IMR-90 (cell line): ENCODE data around the gene SLC12A7. TPM values are rescaled to one million over a fixed set of nuclear protein-coding genes. Genes with fewer than 3 reads are reported as not detected.

Source experiments
- ATAC-seq: fragments of 200-7000 bp; cut with Tn5 transposase; 2 replicates; pipeline ENCODE4 v1.9.1; 2020; ENCODE audit warnings: low read depth, mild to moderate bottlenecking, moderate library complexity
- BruUV-seq: library from RNA; stranded (reverse); fragments of 400-500 nt; replicated peaks from 2 replicates; lab custom pipeline; 2021; lab: Mats Ljungman, UMichigan
- CTCF ChIA-PET: fragments of 300-600 bp; formaldehyde crosslinking; extraction: SDS; loops from one replicate; lab custom pipeline; 2021; ENCODE audit warnings: antibody characterized with exemption; lab: Yijun Ruan, JAX
- POLR2A ChIA-PET: fragments of 300-600 bp; sonication (Branson Sonifier 250); formaldehyde crosslinking; loops from one replicate; lab custom pipeline; 2022; ENCODE audit warnings: antibody characterized with exemption; ENCODE audit not compliant: unreplicated experiment; lab: Charles Lee
- DNase-seq: peaks from one replicate; pipeline ENCODE4 v3.0.0; 2013
- H2AFZ ChIP-seq: replicated peaks from 2 replicates; pipeline ENCODE3; 2013; ENCODE audit warnings: low read length, mild to moderate bottlenecking; ENCODE audit not compliant: poor library complexity
- H2AK5ac ChIP-seq: 2 replicates; pipeline ENCODE4 v1.6.1; 2013; ENCODE audit warnings: low read depth, low read length, inconsistent platforms
- H2AK9ac ChIP-seq: replicated peaks from 2 replicates; pipeline ENCODE3; 2013; ENCODE audit warnings: mild to moderate bottlenecking, low read depth, low read length, moderate library complexity; ENCODE audit not compliant: poor library complexity
- H2BK120ac ChIP-seq: 2 replicates; pipeline ENCODE4 v1.6.1; 2013; ENCODE audit warnings: low read depth, low read length, inconsistent platforms
- H2BK15ac ChIP-seq: 3 replicates; pipeline ENCODE4 v1.6.1; 2013; ENCODE audit warnings: low read depth, low read length, inconsistent platforms
- H2BK20ac ChIP-seq: 2 replicates; pipeline ENCODE4 v1.6.1; 2013; ENCODE audit warnings: low read depth, mild to moderate bottlenecking, inconsistent platforms, low read length, moderate library complexity
- H2BK5ac ChIP-seq: 2 replicates; pipeline ENCODE4 v1.6.1; 2013; ENCODE audit warnings: mild to moderate bottlenecking, low read depth, low read length, inconsistent platforms; ENCODE audit not compliant: poor library complexity, severe bottlenecking
- H3K14ac ChIP-seq: replicated peaks from 2 replicates; pipeline ENCODE4 v1.6.1; 2013; ENCODE audit warnings: low read depth, low read length, inconsistent platforms
- H3K18ac ChIP-seq: 2 replicates; pipeline ENCODE4 v1.6.1; 2013; ENCODE audit warnings: low read depth, low read length, control low read depth
- H3K23ac ChIP-seq: 2 replicates; pipeline ENCODE4 v1.6.1; 2013; ENCODE audit warnings: low read depth, low read length, inconsistent platforms
- H3K27ac ChIP-seq: 2 replicates; pipeline ENCODE4 v1.5.1; 2013; ENCODE audit warnings: mild to moderate bottlenecking, control low read depth, low read length; ENCODE audit not compliant: insufficient read depth
- H3K27me3 ChIP-seq: 2 replicates; pipeline ENCODE4 v1.6.1; 2013; ENCODE audit warnings: low read length; ENCODE audit not compliant: control insufficient read depth, insufficient read depth
- H3K36me3 ChIP-seq: 2 replicates; pipeline ENCODE4 v1.6.1; 2013; ENCODE audit warnings: low read length, mixed read lengths; ENCODE audit not compliant: control insufficient read depth, insufficient read depth
- H3K4ac ChIP-seq: 2 replicates; pipeline ENCODE4 v1.6.1; 2013; ENCODE audit warnings: low read depth, low read length, inconsistent platforms
- H3K4me1 ChIP-seq: 2 replicates; pipeline ENCODE4 v1.6.1; 2013; ENCODE audit warnings: low read length, mixed read lengths; ENCODE audit not compliant: control insufficient read depth, insufficient read depth
- H3K4me2 ChIP-seq: 2 replicates; pipeline ENCODE4 v1.6.1; 2013; ENCODE audit warnings: low read depth, mild to moderate bottlenecking, control low read depth, low read length, moderate library complexity
- H3K4me3 ChIP-seq: 2 replicates; pipeline ENCODE4 v1.5.1; 2013; ENCODE audit warnings: low read depth, mild to moderate bottlenecking, control low read depth, low read length, moderate library complexity; ENCODE audit not compliant: insufficient read depth
- H3K56ac ChIP-seq: 2 replicates; pipeline ENCODE4 v1.6.1; 2013; ENCODE audit warnings: low read length, inconsistent platforms; ENCODE audit not compliant: insufficient read depth; ENCODE audit errors: extremely low read depth
- H3K79me1 ChIP-seq, 2 experiments: 2 replicates each; pipeline ENCODE4 v1.6.1; 2013; ENCODE audit warnings: low read length in 2 of 2, inconsistent platforms in 1 of 2, low read depth in 1 of 2
- H3K9ac ChIP-seq: 2 replicates; pipeline ENCODE4 v1.6.1; 2013; ENCODE audit warnings: low read depth, low read length, control low read depth
- H3K9me1 ChIP-seq: 2 replicates; pipeline ENCODE4 v1.6.1; 2013; ENCODE audit warnings: low read length, inconsistent platforms; ENCODE audit not compliant: insufficient read depth
- H3K9me3 ChIP-seq: 2 replicates; pipeline ENCODE4 v1.6.1; 2013; ENCODE audit warnings: low read length; ENCODE audit not compliant: control insufficient read depth, insufficient read depth
- H4K20me1 ChIP-seq: 2 replicates; pipeline ENCODE4 v1.6.1; 2013; ENCODE audit warnings: low read length, inconsistent platforms; ENCODE audit not compliant: insufficient read depth
- H4K5ac ChIP-seq: 2 replicates; pipeline ENCODE4 v1.6.1; 2013; ENCODE audit warnings: mild to moderate bottlenecking, low read depth, low read length, control low read depth
- H4K8ac ChIP-seq, 2 experiments: 2 replicates each; pipeline ENCODE4 v1.6.1; 2013; ENCODE audit warnings: low read depth in 2 of 2, low read length in 2 of 2, control low read depth in 1 of 2, inconsistent platforms in 1 of 2
- H4K91ac ChIP-seq: 2 replicates; pipeline ENCODE4 v1.6.1; 2013; ENCODE audit warnings: low read depth, low read length, inconsistent platforms; ENCODE audit not compliant: insufficient read depth
- BHLHE40 ChIP-seq: fragments of 150-350 bp; IDR thresholded peaks from 2 replicates; pipeline ENCODE4 v1.6.1; 2016; ENCODE audit warnings: mild to moderate bottlenecking, low read depth, low read length
- CEBPB ChIP-seq: IDR thresholded peaks from 2 replicates; pipeline ENCODE4 v1.6.1; 2012; ENCODE audit warnings: low read depth, low read length, improper control_type of control experiment
- CHD1 ChIP-seq: IDR thresholded peaks from 2 replicates; pipeline ENCODE4 v1.6.1; 2012; ENCODE audit warnings: low read depth, low read length, improper control_type of control experiment
- FOS ChIP-seq: fragments of 150-350 bp; IDR thresholded peaks from 2 replicates; pipeline ENCODE4 v1.6.1; 2016; ENCODE audit warnings: low read depth, low read length
- MXI1 ChIP-seq: IDR thresholded peaks from 2 replicates; pipeline ENCODE4 v1.6.1; 2012; ENCODE audit warnings: low read depth, mild to moderate bottlenecking, low read length, moderate library complexity, borderline replicate concordance
- NFE2L2 ChIP-seq: fragments of 150-350 bp; IDR thresholded peaks from 2 replicates; pipeline ENCODE4 v1.6.1; 2016; ENCODE audit warnings: low read depth, mild to moderate bottlenecking, low read length
- POLR2A ChIP-seq: IDR thresholded peaks from 2 replicates; pipeline ENCODE4 v1.6.1; 2012; ENCODE audit warnings: mild to moderate bottlenecking, low read depth, low read length
- RAD21 ChIP-seq: IDR thresholded peaks from 2 replicates; pipeline ENCODE4 v1.6.1; 2012; ENCODE audit warnings: low read length, improper control_type of control experiment
- RCOR1 ChIP-seq: IDR thresholded peaks from 2 replicates; pipeline ENCODE4 v1.6.1; 2012; ENCODE audit warnings: mild to moderate bottlenecking, low read length, improper control_type of control experiment; ENCODE audit not compliant: insufficient replicate concordance
- SMC3 ChIP-seq: fragments of 150-350 bp; IDR thresholded peaks from 2 replicates; pipeline ENCODE4 v1.6.1; 2016; ENCODE audit warnings: low read depth, mild to moderate bottlenecking, antibody characterized with exemption, low read length, moderate library complexity
- WGBS, 2 experiments: methylation state at CpG; one replicate each; pipeline versions ENCODE4 v1.1.5 to v1.1.7; 2013; ENCODE audit warnings: missing lambda C conversion rate in 2 of 2; ENCODE audit not compliant: insufficient read length in 1 of 2; ENCODE audit errors: extremely low coverage in 2 of 2; 5-methylcytosine and 5-hydroxymethylcytosine counted together
- dilution Hi-C: fragments of 300-500 bp; cut with HindIII; formaldehyde crosslinking; loops from one replicate; pipeline ENCODE4 v1.14.3; 2018; ENCODE audit warnings: low sequenced_read_pairs; ENCODE audit not compliant: unreplicated experiment
- in situ Hi-C: fragments of 300-500 bp; cut with MboI; formaldehyde crosslinking; loops from 3 replicates; pipeline ENCODE4 v1.14.3; 2019; ENCODE audit warnings: low sequenced_read_pairs, inconsistent platforms, mixed read lengths
- intact Hi-C: fragments of 100-400 bp; cut with micrococcal nuclease; formaldehyde crosslinking; loops from 2 replicates; pipeline ENCODE4 v1.10.0; 2022
- polyA plus RNA-seq, 3 experiments: library from polyadenylated mRNA; depleted of rRNA; stranded (reverse); fragments of >200 nt; gene quantifications; 2 replicates each; pipeline ENCODE4 v1.2.3, GENCODE V29; 2012; ENCODE audit warnings: low replicate concordance in 1 of 3
- total RNA-seq: library from RNA; depleted of rRNA; stranded (reverse); fragments of >200 nt; gene quantifications from 2 replicates; pipeline ENCODE4 v1.2.3, GENCODE V29; 2012
- TF ChIP-seq, protein P1 (sequence below): conservative IDR thresholded peaks from 2 replicates; pipeline ENCODE4 v1.5.1; 2012; ENCODE audit warnings: mild to moderate bottlenecking, low read depth, low read length, improper control_type of control experiment
- TF ChIP-seq, protein P2 (sequence below): fragments of 150-350 bp; IDR thresholded peaks from 2 replicates; pipeline ENCODE4 v1.6.1; 2017; ENCODE audit warnings: mild to moderate bottlenecking, antibody characterized with exemption, low read length, low read depth

The SLC12A7 gene
- total and polyA plus RNA-seq, 2 of the 4 experiments (the other 2 are of a cell fraction), result 3.0 to 6.1 TPM

DNA sequence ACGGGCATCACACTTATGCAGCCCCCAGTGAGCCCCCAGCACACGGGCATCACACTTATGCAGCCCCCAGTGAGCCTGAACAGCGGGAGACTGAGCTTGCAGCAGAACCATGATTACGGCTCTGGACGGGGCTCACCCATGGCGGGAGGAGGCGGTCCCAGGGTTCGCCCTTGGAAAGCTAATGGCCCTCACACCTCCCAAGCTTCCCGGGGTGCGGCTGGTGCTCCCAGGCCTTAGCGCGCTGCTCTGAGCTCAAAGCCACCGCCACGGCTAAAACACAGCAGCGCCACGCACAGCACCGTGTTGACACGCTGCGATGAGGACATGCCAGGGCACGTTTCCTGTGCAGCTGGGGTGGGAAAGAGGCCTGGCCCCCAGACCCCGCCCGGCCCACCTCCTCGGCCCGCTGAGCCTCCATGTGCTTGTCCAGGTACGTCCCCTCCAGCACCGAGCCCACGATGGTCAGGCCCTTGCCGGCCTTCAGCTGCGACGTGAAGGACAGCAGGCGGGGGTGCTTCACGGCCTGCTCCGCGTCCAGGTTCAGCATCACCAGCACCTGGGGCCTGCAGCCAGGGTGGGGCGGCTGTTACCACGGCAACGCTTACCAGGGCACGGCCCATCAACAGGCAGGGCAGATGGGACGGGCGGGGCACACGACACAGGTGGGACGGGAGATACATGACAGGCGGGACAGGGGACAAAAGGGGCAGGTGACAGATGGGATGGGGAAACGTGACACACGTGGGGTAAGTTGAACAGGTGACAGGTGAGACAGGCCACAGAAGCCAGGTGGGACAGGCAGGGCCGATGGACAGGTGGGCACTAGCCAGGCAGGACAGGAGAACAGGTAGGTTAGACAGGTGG lies 38.4 kb downstream of the SLC12A7 start:
- DNase-seq (no peak), ATAC-seq (no peak)
- no peaks in the 10 kb centered on the region for H3K27me3 ChIP-seq
- peaks cover 23% of the 10 kb centered on the region; the same call in 1 of the 2 replicates for H3K36me3 ChIP-seq
- H4K5ac ChIP-seq, result no peak overlapping the region
- no peak overlapping the region for H3K14ac ChIP-seq
- H4K20me1 ChIP-seq, result no peaks in the 10 kb centered on the region; the same call in 1 of the 2 replicates
- H3K4ac ChIP-seq, result no peak overlapping the region
- POLR2A ChIA-PET, result no interaction called here
- H4K8ac ChIP-seq, result no peak overlapping the region
- BruUV-seq, result no TSS peak
- dilution Hi-C loops, result no loop called here
- no peak overlapping the region for H3K18ac ChIP-seq
- intact Hi-C loops, result no loop called here
- H3K9me1 ChIP-seq, result no peaks in the 10 kb centered on the region; the same call in 1 of the 2 replicates
- H2BK120ac ChIP-seq, result no peak overlapping the region
- in situ Hi-C loops, result no loop called here
- no peak overlapping the region for H2BK20ac ChIP-seq
- no peak overlapping the region for H3K23ac ChIP-seq
- H3K9me3 ChIP-seq, result no peaks in the 10 kb centered on the region
- H2AFZ ChIP-seq, result no peak overlapping the region
- no peak overlapping the region for H2BK5ac ChIP-seq
- no peaks in the 10 kb centered on the region for H3K79me1 ChIP-seq
- H2AK9ac ChIP-seq, result peak overlapping the region; percentile 55
- H3K4me2 ChIP-seq, result no peak overlapping the region
- H4K91ac ChIP-seq, result no peak overlapping the region
- no peak overlapping the region for H3K4me3 ChIP-seq
- TF ChIP-seq NFE2L2 (no peak), RCOR1 (no peak), SMC3 (no peak), POLR2A (no peak), RAD21 (no peak), CEBPB (no peak), CHD1 (no peak), BHLHE40 (no peak), FOS (no peak), MXI1 (no peak)
- TF ChIP-seq, protein P1, sequence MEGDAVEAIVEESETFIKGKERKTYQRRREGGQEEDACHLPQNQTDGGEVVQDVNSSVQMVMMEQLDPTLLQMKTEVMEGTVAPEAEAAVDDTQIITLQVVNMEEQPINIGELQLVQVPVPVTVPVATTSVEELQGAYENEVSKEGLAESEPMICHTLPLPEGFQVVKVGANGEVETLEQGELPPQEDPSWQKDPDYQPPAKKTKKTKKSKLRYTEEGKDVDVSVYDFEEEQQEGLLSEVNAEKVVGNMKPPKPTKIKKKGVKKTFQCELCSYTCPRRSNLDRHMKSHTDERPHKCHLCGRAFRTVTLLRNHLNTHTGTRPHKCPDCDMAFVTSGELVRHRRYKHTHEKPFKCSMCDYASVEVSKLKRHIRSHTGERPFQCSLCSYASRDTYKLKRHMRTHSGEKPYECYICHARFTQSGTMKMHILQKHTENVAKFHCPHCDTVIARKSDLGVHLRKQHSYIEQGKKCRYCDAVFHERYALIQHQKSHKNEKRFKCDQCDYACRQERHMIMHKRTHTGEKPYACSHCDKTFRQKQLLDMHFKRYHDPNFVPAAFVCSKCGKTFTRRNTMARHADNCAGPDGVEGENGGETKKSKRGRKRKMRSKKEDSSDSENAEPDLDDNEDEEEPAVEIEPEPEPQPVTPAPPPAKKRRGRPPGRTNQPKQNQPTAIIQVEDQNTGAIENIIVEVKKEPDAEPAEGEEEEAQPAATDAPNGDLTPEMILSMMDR, result no peak
- TF ChIP-seq, protein P2, sequence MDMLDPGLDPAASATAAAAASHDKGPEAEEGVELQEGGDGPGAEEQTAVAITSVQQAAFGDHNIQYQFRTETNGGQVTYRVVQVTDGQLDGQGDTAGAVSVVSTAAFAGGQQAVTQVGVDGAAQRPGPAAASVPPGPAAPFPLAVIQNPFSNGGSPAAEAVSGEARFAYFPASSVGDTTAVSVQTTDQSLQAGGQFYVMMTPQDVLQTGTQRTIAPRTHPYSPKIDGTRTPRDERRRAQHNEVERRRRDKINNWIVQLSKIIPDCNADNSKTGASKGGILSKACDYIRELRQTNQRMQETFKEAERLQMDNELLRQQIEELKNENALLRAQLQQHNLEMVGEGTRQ, result no peak
- H3K27ac ChIP-seq, result no peak overlapping the region
- no peak overlapping the region for H2AK5ac ChIP-seq
- 91% methylated on average over 18 of the region's 46 CpGs; no CpG with 5 or more reads in 1 of the 2 experiments for WGBS, 2 experiments
- H2BK15ac ChIP-seq, result no peak overlapping the region
- CTCF ChIA-PET, result no interaction called here
- H3K4me1 ChIP-seq, result no peaks in the 10 kb centered on the region
- no peak overlapping the region for H3K9ac ChIP-seq
- H3K56ac ChIP-seq, result no peak overlapping the region
